ENCODE results near the gene ROCK2.

DNA sequence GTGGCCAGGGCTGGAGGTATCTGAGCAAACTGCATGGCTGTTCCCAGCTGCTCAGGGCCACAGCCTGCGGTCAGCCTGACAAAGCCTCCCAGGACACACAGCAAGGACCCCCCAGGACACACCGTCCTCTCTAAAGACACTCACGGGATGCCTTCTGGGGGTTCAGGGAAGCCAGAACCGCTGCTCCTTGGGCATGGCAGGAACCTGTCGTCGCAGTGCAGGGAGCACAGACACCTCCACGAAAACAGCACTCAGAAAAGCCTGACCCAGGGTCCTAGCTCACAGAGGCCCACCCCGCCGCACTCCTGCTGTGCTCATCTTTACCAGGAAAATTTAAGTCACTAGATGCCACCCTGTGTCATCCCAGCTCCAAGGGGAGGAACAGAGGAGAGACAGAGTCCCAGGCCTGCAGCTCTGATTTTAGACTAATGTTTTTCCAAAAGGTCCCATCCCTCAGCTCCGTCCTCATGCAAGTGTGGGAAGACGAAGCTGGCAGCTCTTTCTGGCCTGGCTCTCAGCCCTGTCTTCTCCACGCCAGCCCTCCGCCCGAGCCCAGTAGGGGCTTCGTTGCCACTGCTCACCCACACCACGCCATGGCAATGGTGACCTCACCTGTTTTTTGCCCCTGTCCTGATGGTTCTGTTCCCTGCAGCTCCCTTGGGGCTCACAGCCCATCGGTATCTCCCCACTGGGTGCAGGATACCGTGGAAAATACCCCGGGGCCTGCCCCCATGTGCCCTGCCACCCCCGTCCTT is 213.1 kb downstream of the ROCK2 start:
- TF ChIP-seq, protein P1, sequence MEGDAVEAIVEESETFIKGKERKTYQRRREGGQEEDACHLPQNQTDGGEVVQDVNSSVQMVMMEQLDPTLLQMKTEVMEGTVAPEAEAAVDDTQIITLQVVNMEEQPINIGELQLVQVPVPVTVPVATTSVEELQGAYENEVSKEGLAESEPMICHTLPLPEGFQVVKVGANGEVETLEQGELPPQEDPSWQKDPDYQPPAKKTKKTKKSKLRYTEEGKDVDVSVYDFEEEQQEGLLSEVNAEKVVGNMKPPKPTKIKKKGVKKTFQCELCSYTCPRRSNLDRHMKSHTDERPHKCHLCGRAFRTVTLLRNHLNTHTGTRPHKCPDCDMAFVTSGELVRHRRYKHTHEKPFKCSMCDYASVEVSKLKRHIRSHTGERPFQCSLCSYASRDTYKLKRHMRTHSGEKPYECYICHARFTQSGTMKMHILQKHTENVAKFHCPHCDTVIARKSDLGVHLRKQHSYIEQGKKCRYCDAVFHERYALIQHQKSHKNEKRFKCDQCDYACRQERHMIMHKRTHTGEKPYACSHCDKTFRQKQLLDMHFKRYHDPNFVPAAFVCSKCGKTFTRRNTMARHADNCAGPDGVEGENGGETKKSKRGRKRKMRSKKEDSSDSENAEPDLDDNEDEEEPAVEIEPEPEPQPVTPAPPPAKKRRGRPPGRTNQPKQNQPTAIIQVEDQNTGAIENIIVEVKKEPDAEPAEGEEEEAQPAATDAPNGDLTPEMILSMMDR (conservative IDR thresholded peaks at IDR 0.05; ENCODE audit: low read length), result no peak
- no peak for TF ChIP-seq EZH2phosphoT487 (IDR thresholded peaks at IDR 0.05; ENCODE audit: borderline replicate concordance)

All from Loucy (cell line).